AG08395 (cell line): ENCODE data around the gene RPTOR.
"Not testable (repeated sequence)": the region's sequence is repeated elsewhere in the genome, so short reads cannot be mapped to it uniquely, and the experiment has no call there.

Experiments
- DNase-seq: peaks from one replicate; pipeline ENCODE4 v3.0.0; 2012; ENCODE audit warnings: mixed read lengths, low spot score

The RPTOR gene

DNA sequence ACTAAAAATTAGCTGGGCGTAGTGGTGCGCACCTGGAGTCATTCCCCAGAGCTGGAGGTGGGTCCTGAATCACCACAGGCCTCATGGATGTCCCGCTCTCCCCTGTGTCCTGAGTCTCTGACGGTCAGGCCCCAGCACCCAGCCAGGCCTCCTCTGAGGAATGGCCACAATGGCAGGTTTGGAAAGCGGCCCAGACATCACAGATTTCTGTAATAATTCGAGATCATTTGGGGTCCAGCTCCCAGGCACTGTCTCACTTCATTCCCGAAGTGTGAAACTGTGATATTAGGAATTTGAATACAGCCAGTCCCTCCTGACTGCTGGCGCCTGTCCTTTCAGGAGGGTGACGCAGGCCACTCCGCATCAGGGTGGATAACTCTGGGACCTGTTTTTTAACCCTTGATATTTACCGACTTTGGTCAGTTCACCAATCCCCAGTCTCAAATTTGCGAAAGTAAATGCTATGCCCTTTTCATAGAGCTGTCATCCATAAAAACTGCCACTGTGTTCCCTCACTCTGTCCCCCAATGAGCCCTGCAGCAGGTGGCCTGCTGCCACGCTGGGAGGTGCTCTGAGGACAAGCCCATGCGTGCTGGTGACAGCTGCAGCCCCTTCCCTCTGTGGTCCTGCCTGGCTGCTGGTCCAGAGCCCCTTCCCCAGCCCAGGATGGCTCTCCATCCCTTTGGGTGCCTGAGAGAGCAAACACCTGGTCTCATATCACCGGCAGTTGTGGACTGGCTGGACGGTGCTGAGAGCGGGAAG, 28.3 kb upstream of the RPTOR start:
- DNase-seq, result no peak

DNA sequence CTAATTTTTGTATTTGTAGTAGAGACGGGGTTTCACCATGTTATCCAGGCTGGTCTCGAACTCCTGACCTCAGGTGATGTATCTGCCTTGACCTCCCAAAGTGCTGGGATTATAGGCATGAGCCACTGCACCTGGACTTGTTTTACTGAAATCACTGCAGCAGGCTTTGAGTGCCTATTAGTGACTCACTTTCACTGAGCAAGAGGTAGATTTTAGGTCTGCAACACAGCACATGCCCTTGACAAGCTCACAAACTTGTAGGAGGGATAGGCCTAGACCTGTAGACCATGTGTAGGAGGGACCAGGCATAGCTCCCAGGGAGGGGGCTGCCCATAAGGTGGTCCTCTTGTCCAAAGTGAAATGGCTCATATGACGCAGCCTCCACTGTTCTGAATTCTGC, 27.0 kb upstream of the RPTOR start:
- no peak for DNase-seq

DNA sequence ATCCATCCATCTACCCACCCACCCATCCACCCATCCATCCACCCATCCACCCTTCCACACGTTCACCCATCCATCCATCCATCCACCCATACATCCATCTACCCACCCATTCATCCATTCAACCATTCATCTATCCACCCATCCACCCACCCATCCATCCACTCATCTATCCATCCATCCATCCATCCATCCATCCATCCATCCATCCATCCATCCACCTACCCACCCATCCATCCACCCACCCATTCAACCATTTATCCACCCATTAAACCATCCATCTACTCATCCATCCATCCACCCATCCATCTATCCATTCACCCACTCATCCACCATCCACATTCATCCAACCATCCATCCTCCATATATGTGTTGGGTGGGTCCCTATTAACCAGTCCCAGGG, 26.2 kb upstream of the RPTOR start:
- DNase-seq, result no peak

DNA sequence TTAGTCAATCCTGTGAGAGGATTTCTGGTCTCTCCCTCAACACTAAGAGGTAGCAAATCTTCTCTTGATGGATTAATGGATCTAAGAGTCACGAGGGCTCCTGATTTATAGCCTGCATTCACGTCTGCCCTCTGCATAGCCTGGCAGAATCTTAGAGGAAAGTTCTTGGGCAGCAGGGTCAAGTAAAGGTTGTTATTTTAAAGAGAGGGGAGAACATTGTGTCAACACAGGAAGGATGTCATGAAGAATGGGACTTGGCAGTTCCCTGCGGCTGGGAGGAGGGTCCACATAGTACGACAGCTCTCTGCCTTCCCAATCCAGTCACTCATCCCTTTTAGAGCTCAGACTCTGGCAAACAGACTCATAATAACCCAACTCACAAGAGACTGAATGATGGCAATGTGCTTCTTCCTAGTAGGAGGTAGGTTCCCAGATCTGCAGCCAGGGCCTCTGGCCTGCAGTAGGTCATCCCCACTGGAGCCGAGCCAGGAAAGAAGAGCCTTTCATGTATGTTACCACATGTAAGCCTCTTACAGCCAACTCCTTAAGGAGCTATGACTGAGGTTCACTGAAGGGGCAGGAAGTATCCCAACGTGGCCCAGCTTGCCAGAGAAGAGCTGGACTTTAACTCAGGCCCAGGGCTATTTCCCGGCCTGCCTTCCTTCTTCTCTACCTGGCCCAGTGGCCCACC, 25.4 kb upstream of the RPTOR start:
- no peak for DNase-seq

DNA sequence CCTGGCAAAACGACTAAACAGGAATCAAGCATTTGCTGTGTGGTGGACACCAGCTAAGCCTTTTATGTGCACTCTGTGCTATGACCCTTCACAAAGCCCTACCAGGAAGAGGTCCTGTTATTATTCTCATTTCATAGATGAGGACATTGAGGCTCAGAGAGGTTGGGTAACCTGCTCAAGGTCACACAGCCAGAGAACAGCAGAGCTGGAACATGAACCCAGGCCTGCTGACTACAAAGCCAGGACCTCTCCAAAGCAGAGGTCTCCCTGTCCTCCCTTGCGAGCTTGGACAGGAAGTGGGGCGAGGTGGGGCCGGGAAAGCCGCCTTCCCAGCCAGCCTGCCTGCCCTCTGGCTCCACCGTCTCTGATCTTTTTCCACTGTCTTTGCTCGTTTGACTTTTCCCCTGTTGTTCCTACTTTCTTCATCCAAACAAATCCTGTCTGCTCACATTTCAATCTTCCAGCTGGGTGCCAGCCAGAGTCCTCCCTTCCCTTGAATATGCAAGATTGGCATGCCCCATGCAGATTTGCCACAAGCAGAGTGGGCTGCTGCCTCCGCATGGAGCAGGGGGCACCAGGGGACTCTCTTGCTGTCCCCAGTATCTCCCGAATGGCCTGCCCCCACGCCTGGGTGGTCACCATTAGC, 23.7 kb upstream of the RPTOR start:
- no peak for DNase-seq

DNA sequence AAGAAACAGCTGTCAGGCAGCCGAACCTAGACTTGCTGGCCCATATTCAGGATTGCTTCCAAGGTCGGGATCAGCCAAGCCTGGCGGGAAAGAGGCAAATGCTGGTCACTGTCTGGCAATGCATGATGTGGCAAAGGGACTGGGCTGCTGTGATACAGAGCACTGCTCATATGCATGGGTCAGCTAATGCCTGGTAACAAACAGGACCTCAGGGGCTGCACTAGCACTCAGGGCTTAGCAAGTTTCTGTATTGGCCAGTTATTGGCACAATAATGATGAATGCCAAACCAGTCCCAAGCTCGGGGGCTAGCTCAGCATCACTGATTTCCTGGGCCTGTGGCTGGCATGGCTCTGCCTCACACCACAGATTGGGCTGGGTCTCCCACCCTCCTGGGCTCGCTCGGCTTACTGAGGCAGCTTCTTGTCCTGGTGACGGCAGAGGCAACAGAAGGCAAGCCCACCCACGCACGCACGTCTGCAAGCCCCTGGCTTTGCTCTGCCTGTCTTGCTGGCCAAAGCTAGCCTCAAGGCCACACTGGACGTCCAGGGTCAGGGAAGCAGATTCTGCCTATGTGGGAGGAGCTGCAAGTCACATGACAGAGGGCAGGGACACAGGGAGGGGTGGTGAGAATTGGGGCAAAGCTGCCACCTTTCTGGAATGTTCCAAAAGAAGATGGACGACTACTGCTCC, 21.4 kb upstream of the RPTOR start:
- DNase-seq, result no peak

DNA sequence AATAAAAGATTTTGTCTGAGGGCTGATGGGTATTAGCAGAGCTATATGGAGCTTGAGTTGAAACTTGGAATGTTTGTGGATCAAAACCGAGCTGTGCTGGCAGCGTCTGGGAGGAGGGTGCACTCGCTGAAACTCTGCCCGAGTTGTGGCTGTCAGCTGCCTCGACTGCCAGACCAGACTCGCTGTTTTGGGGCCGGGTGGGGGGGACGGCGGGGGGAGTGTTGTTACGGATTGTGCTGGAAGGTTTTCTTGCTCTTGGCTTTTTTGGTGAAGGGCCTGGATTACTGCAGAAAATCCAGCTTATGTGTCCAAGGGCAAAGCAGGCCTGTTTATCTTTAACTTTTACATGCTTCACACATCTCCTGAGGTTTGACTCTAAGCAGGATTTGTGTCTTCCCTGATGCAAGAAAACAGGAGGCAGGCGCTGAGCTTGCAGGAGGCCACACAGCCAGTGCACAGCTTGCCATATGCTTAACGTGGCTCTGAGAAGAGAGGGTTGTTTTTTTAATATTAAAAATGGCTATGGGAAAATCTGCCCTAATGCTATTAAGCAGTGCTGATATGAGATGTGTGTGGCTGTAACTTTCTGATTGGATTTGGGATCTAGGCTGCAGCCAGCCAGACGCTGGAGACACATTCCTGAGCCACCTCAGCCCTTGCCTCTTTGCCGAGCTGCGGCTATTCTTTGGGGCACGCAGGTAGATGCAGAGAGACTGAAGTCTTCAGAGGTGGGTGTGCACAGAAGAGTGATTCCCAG, 20.5 kb upstream of the RPTOR start:
- DNase-seq, result no peak

DNA sequence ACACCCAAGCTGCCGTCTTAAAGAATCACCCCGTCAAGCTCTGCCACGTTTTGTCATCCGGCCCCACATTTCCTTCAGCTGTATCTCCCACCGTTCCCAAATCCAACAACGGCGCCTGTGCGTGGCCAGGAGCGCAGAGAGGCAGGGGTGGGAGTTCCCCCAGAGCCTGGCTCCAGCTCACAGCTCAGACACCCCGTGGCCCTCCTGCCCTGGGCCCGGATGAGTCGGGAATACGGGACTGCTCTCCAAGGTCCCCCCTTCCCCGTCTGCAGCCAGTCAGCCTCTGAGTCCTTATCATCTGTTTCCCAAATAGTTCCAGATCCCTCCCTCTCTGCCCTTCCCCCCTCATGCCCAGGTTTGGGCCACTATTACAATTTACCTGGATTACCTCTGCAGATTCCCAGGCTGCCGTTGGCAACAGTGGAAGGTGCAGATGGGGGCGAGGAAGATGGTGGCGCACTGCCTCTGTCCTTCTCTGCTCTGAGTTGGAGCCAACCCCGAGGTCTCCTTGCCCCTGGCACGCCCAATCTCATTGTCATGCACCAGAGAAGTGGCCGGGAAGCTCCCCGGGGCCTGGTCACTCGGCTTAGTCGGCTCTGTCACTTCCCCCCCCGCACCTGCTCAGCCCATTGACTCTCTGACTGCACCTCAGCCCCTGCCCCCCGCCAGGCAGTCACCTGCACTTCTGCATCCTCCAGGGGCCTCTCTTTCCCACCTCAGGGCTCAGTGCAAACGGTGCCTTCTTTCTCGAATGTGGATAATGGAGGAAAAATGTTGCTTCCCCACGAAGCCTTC, 18.3 kb upstream of the RPTOR start:
- no peak for DNase-seq

DNA sequence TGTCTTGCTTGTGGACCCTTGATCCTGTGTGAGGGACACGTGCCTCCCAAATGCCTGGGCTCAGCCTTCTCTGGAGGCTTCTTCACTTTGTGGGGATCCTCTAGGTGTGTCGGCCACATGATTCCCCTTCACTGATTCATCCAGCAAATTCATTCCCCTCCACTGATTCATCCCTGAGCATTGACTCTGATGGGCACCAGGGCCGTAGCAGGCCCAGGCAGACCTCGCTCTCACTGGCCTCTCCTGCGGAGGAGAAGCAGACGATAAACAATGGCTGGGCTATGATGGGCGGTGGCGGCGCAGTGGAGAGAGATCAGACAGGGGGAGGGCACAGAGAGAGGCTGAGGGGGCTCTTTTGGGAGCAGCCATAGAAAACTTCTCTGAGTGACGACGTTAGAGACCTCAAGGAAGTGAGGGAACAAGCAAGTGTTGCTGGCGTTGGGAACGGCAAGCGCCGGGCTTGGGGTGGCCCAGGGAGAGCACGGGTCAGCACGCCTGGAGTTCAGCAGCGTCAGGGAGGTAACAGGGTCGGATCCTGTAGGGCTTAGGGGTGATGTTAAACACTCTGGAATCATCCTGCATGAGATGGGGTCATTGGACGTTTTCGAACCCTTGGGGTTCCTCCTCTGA, 17.5 kb upstream of the RPTOR start:
- peak; percentile 62 for DNase-seq

DNA sequence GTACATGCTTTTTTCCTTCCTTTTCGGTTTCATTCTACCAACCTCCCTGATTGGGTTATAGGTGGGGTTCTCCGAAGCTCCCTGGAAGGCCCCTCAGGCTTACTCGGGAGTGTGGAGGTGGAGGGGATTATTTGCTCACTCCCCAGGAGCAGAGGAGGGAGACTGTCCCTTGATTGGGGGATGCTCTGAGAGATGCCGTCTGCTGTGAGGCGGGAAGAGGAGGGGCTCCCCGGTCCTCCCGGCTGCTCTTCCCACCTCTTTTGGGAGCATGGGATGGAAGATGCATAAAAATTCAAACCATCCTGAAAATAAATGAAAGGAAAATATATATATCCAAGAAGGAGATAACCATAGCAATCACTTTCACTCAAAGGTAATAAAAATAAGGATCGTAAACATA, 16.1 kb upstream of the RPTOR start:
- no peak for DNase-seq

DNA sequence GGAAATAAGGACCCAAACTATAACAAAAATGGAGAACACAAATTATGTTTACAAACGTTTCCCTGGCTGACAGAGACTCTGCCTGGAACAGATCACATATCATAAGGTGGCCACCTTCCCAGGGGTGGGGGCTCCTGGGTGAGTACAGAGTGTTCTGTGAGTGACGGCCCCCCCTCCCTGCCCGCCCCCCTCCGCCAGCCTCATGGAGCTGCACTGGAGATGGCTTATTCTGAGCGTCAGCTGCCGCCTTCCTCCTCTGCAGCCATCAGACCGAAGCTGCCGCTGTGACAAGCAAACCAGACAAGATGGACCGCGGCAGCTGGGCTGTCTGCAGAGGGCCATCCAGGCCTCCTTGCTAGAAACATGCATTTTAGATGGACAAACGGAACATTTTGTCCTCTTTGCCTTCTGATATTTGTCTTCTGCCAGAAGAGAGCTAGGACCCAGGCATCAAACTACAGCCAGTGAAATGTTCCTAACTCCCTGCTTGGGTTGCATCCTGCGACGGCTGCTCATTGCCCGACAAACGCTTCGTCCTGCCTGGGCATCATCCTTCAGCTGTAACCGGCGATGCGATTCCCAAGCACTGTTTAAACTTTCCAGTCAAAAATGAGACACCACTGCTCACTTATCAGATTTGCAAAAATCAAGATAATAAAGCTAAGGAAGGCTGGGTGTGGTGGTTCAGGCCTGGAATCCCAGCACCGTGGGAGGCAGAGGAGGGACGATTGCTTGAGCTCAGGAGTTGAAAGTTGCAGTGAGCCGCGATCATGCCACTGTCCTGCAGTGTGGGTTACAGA, 15.3 kb upstream of the RPTOR start:
- DNase-seq, result no peak

DNA sequence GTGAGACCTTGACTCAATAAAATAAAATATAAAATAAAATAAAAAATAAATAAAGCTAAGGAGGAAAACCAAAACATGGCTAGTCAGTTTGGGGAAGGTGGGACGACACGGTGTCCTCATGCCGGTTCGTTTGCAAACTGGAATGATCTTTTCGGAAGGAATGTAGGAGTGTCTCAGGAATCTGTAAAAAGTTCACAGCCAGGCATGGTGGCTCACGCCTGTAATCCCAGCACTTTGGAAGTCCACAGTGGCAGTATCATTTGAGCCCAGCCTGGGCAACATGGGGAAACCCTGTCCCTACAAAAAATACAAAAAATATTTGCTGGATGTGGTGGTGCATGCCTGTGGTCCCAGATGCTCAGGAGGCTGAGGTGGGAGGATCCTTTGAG, 14.7 kb upstream of the RPTOR start:
- DNase-seq, result no peak

DNA sequence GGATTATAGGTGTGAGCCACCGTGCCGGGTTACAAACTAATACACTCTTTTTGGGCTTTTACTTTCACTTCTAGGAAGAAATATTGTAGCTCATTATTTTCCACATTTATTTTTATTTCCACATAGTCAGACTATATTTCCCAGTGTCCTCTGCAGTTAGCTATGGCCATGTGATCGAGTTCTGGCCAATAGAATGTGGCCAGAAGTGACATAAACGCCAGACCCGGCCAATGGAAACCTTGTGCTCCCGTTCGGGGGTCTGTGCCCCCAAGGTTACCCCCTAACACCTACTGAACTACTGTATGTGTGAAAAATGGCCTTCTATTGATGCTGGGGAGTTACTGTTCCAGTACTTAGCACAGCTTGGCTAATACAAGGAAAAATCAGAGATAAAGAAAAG, 13.2 kb upstream of the RPTOR start:
- no peak for DNase-seq

DNA sequence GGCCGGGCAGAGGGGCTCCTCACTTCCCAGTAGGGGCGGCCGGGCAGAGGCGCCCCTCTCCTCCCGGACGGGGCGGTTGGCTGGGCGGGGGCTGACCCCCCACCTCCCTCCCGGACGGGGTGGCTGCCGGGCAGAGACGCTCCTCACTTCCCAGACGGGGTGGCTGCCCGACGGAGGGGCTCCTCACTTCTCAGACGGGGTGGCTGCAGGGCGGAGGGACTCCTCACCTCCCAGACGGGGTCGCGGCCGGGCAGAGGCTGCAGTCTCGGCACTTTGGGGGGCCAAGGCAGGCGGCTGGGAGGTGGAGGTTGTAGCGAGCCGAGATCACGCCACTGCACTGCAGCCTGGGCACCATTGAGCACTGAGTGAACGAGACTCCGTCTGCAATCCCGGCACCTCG, 7.3 kb upstream of the RPTOR start:
- not testable (repeated sequence) for DNase-seq

DNA sequence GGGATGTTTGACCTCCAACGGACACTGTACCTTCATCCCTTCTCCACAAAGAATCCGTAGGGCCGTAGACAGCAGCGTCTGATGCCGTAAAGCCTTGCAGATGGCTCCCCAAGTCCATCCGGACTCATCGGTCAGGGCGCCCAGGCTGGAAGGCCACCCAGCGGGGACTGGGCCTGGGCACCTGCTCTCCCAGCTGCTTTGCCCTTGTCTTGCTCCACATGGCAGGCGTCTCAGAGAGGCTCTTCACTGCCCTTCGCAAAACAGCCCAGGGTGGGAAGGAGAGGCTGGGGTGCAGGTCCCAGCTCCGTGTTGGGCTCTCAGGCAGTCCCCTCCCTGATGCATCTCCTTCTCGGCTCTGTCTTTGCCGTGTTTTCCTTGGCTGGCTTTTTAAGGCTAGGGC, 6.2 kb upstream of the RPTOR start:
- no peak for DNase-seq

DNA sequence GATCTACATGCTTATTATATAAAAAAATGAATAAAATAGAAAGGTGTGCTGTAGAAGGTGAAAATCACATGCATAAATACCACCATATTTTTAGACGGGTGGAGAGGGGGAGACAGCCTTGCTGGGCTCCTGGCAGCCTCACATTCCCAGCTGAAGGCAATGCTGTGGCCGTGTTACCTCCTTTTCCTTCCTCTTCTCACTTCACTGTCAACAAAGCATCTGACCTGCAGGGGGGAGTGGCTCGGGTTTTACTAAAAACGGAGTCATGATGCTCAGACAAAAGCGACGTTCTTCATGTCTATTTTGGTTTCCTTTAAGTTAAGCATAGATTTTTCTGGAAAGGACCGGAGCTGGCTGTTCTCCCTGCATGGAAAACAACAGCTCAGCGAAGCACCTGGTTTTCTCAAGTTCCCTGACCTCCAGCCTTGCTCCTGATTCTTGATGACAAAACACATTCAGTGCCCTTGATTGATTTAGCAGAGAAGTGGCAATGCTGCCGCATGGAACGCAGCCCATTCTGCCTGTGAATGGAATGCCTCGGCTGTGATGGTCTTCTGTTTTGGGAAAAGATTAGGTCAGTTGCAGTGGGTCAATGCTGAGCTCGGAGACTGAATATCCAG, 5.5 kb upstream of the RPTOR start:
- DNase-seq, result no peak

DNA sequence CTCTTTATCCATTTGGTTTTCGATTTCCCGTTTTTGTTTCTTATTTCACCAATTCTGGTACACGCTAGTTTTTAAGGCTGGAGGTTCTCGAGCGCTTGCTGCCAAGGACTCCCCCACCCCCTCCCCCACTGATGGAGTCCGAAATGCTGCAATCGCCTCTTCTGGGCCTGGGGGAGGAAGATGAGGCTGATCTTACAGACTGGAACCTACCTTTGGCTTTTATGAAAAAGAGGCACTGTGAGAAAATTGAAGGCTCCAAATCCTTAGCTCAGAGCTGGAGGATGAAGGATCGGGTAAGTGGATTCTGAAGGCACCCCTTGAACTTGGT, 825 bp downstream of the RPTOR start:
- no peak for DNase-seq

DNA sequence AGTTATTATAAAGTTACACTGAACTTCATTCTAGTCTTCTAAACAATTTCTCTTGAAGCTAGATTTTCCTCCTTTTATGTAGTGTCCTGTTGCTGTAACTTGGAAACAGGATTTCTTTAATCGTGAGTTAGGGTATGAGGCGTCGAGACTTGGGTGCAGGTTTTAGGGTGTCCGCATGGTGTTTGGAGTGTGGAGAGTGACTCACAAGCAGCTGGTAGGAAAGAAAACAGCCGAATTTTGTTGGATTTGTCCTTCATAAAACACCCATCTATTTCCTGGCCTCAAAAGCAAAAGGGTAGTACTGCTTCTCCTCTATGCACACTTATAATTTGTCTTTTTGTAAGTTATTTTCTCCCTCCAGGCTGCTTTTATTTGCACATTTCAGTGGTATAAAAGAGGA, 1.6 kb downstream of the RPTOR start:
- DNase-seq, result no peak

DNA sequence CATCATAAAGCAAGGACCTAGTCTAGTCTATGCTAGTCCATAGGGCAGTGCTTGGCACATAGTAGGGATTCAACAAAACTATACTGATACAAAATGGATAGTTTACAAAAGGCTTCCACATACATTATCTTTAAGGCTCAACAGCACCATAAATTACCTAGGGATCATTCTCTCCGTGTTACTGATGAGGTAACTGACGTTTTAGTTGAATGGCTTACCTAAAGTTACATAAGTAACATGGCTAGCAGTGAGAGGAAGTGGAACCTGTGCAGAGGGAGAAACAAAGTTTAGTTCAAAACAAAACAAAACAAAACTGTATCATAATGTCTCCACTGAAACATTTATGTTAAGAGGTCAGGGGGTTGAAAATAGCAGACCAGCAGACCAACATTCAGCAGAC, 7.9 kb downstream of the RPTOR start:
- DNase-seq, result no peak

DNA sequence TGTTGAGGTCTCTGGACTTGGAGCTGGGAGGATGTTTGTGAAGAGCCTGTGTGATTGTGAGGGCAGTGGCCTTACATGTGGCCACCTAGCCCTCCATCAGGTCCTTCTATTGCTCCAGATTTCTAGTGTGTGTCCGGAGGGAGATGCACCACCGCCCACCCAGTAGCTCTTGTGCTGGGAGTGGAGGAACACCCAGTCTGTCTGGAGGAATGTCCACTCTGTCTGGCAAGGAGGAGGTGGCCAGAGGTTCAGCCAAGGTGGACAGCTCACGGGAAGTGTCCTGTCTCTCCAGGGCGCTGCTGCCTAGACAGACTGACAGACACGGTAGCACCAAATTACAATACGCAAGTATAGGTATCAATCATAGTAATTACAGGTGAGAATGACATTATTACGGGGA, 10.6 kb downstream of the RPTOR start:
- DNase-seq, result no peak
